Renal cortex interstitium (tissue), 15 donors: ENCODE results near the gene NPEPPS. TPM values are rescaled to one million over a fixed set of nuclear protein-coding genes. Genes with fewer than 3 reads are reported as not detected.
"Not testable (repeated sequence)": the region's sequence is repeated elsewhere in the genome, so short reads cannot be mapped to it uniquely, and the experiment has no call there.

Experiments
- DNase-seq, 11 donors: peaks; one replicate each; pipeline ENCODE4 v3.0.0-alpha.2; 2013; ENCODE audit warnings: low read depth in 9 of 11, low spot score in 4 of 11; ENCODE audit errors: extremely low read depth in 1 of 11
- long read RNA-seq, 16 experiments: transcript quantifications; one replicate each; lab custom pipeline, GENCODE V29; 2026
- polyA plus RNA-seq, 3 donors: library from polyadenylated mRNA; unstranded; fragments of 120-200 nt; gene quantifications; one replicate each; pipeline ENCODE4 v1.2.1, GENCODE V29; 2013; ENCODE audit not compliant: insufficient read length in 3 of 3

The NPEPPS gene, protein sequence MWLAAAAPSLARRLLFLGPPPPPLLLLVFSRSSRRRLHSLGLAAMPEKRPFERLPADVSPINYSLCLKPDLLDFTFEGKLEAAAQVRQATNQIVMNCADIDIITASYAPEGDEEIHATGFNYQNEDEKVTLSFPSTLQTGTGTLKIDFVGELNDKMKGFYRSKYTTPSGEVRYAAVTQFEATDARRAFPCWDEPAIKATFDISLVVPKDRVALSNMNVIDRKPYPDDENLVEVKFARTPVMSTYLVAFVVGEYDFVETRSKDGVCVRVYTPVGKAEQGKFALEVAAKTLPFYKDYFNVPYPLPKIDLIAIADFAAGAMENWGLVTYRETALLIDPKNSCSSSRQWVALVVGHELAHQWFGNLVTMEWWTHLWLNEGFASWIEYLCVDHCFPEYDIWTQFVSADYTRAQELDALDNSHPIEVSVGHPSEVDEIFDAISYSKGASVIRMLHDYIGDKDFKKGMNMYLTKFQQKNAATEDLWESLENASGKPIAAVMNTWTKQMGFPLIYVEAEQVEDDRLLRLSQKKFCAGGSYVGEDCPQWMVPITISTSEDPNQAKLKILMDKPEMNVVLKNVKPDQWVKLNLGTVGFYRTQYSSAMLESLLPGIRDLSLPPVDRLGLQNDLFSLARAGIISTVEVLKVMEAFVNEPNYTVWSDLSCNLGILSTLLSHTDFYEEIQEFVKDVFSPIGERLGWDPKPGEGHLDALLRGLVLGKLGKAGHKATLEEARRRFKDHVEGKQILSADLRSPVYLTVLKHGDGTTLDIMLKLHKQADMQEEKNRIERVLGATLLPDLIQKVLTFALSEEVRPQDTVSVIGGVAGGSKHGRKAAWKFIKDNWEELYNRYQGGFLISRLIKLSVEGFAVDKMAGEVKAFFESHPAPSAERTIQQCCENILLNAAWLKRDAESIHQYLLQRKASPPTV
- 100 to 1,000 TPM; 149 to 190 (median 150) TPM for polyA plus RNA-seq
- long read RNA-seq, donor 1, full-length matches to known transcripts, result 9 of 9 reads
- long read RNA-seq, donor 1, partial matches to known transcripts, result 0 of 9 reads
- long read RNA-seq, donor 1, other reads (novel, unspliced or antisense), result 0 of 9 reads
- long read RNA-seq, donor 2, full-length matches to known transcripts, result 6 of 6 reads
- long read RNA-seq, donor 2, partial matches to known transcripts, result 0 of 6 reads
- long read RNA-seq, donor 2, other reads (novel, unspliced or antisense), result 0 of 6 reads
- long read RNA-seq, donor 3, full-length matches to known transcripts, result 8 of 13 reads
- long read RNA-seq, donor 3, partial matches to known transcripts, result 5 of 13 reads
- long read RNA-seq, donor 3, other reads (novel, unspliced or antisense), result 0 of 13 reads
- long read RNA-seq, donor 4, full-length matches to known transcripts, result 8 of 8 reads
- long read RNA-seq, donor 4, partial matches to known transcripts, result 0 of 8 reads
- long read RNA-seq, donor 4, other reads (novel, unspliced or antisense), result 0 of 8 reads
- long read RNA-seq, donor 5, result 0 reads
- long read RNA-seq, donor 6, full-length matches to known transcripts, result 7 of 7 reads
- long read RNA-seq, donor 6, partial matches to known transcripts, result 0 of 7 reads
- long read RNA-seq, donor 6, other reads (novel, unspliced or antisense), result 0 of 7 reads
- long read RNA-seq, donor 7, full-length matches to known transcripts, result 2 of 2 reads
- long read RNA-seq, donor 7, partial matches to known transcripts, result 0 of 2 reads
- long read RNA-seq, donor 7, other reads (novel, unspliced or antisense), result 0 of 2 reads
- long read RNA-seq, donor 8, result 0 reads
- long read RNA-seq, donor 9, full-length matches to known transcripts, result 6 of 6 reads
- long read RNA-seq, donor 9, partial matches to known transcripts, result 0 of 6 reads
- long read RNA-seq, donor 9, other reads (novel, unspliced or antisense), result 0 of 6 reads
- long read RNA-seq, donor 10, full-length matches to known transcripts, result 10 of 17 reads
- long read RNA-seq, donor 10, partial matches to known transcripts, result 7 of 17 reads
- long read RNA-seq, donor 10, other reads (novel, unspliced or antisense), result 0 of 17 reads
- long read RNA-seq, donor 11, full-length matches to known transcripts, result 13 of 13 reads
- long read RNA-seq, donor 11, partial matches to known transcripts, result 0 of 13 reads
- long read RNA-seq, donor 11, other reads (novel, unspliced or antisense), result 0 of 13 reads
- long read RNA-seq, donor 12, full-length matches to known transcripts, result 1 of 9 reads
- long read RNA-seq, donor 12, partial matches to known transcripts, result 8 of 9 reads
- long read RNA-seq, donor 12, other reads (novel, unspliced or antisense), result 0 of 9 reads
- long read RNA-seq, donor 13, result 0 reads
- long read RNA-seq, donor 14, full-length matches to known transcripts, result 7 of 22 reads
- long read RNA-seq, donor 14, partial matches to known transcripts, result 15 of 22 reads
- long read RNA-seq, donor 14, other reads (novel, unspliced or antisense), result 0 of 22 reads
- long read RNA-seq, donor 15, full-length matches to known transcripts, result 6 of 6 reads
- long read RNA-seq, donor 15, partial matches to known transcripts, result 0 of 6 reads
- long read RNA-seq, donor 15, other reads (novel, unspliced or antisense), result 0 of 6 reads
- long read RNA-seq, donor 16, full-length matches to known transcripts, result 28 of 48 reads
- long read RNA-seq, donor 16, partial matches to known transcripts, result 20 of 48 reads
- long read RNA-seq, donor 16, other reads (novel, unspliced or antisense), result 0 of 48 reads

DNA sequence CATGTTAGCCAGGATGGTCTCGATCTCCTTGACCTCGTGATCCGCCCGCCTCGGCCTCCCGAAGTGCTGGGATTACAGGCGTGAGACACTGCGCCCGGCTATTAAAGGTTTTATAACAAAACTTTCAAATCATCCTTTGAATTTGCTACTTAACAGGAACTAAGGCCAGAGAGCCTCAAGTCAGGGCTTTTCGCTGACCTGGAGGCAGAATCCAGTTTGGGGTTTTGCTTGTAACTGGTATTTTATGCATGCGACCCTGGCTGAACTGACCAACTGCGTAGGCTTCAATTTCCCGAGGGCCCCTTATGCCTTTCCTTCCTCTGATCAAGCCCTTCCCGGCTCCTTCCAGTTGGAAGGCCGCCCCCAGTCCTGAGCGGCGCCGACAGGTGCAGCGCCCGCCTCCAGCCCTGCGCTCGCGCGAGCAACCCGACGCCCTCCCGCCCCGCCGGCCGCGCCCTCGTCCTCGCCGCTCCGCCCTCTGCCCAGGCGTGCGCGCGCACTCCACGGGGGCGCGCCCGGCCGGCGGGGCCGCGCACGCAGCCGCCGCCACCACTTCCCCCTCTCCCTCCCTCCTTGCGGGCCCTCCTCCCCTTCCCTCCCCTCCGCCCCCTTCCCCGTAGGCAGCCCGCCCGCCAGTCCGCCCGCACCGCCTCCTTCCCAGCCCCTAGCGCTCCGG, at the start of gene NPEPPS:
TSS of gene NPEPPS (plus strand) at position 552 of the 676 bp plus-strand sequence. CDS start 193 bp downstream, outside the sequence.
- DNase-seq, result peak; percentile 40 to 77 (median 65)

DNA sequence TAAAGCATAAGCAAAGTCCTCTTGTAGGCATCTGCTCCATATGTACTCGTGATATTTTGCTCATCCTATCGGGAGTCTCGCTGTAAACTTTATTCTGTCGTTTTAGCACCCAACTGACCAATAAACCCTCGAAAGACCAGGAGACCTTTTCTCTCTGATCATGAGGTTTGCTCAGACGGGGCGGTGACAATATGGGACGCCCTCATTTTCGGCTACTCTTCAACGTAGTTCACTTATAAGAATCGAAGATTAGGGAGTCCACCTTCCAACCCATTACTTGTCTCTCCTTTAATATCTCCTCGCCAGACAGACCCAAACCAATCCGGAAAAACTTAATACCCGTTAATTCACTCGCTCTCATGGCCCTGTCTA, 39.1 kb upstream of the NPEPPS start:
- not testable (repeated sequence) for DNase-seq

- not testable (repeated sequence) for DNase-seq
Observed at GRCh38 chr17:47499074-47499473, 31.8 kb upstream of the NPEPPS start.

GRCh38 chr17:47499494-47499893, 31.4 kb upstream of the NPEPPS start:
- DNase-seq, result not testable (repeated sequence)

- not testable (repeated sequence) for DNase-seq
Observed at GRCh38 chr17:47500620-47501019, 30.3 kb upstream of the NPEPPS start.

GRCh38 chr17:47502122-47502731, 28.7 kb upstream of the NPEPPS start:
- peak in 4 of 11 donors; percentile 3 to 22 (median 11) for DNase-seq

DNA sequence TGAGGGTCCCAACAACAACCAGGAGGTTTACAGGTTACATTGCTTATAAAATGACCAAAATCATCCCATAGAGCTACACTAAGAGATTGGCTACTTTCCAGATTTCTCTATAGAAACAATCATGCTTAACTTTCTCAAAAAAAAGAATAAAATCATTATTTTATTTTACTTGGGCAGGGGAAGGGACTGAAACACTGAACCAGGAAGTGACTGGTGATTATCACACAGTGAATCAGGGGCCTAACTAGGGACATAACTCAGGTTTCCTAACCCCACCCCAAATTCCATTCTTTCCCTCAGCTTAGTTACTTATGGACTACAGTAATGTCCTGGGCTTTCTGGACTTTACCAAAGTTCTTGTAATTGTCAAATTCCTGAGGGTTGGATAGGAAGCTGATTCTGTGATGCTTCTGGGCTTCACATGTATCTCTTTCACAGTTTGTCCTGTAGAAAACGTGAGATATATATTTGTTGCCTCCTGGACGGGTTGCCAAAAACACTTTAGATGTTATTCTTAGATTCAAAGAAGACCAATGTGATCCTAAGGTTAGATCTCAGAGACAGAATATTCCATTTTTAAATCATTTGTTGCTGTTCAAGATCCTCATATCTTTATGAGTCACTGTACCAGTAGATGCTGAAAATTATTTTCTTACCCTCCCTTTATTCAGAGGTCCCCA, 28.0 kb upstream of the NPEPPS start:
- not testable (repeated sequence) for DNase-seq

- not testable (repeated sequence) for DNase-seq
Observed at GRCh38 chr17:47511701-47512146, 19.2 kb upstream of the NPEPPS start.

- DNase-seq, result not testable (repeated sequence)
Observed at GRCh38 chr17:47513301-47513700, 17.6 kb upstream of the NPEPPS start.

- DNase-seq, result not testable (repeated sequence)
Observed at GRCh38 chr17:47518880-47519279, 12.0 kb upstream of the NPEPPS start.

DNA sequence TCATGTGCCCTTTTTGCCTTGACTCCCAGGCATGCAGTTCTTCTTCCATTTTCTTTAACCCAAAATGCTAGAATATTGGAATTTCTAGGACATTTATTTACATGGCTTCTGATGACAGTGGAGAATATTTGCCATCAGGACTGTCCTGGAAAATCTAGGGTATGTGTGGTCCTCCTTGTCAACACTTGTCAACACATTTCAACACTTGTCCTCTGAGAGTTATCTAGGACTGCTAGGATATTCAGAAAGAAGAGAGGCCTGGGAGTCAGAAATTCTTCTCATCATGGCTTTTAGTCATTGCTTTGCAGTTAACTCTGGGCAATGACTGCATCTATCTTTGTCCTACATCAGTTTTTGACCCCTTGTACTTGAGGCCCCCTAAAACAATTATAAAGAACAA, 11.5 kb upstream of the NPEPPS start:
- not testable (repeated sequence) for DNase-seq

DNA sequence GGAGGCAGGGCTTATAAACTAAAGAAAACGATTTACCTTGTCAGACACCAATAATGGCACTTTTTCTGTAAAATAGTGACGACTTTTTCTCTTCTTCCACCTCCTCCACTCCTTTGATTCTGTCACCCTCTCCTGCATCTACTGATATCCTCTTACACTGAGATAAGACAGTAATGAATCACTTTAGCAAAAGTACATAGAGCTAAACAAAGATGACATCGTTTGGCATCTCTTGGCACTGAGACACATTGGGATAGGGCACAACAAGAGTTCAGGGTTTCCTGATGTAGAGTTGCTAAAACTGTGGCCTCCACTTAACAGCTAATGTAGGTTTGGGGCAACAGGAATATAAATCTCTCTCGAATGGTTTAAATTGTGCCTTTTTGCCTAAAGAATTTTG, 10.6 kb upstream of the NPEPPS start:
- not testable (repeated sequence) for DNase-seq

DNA sequence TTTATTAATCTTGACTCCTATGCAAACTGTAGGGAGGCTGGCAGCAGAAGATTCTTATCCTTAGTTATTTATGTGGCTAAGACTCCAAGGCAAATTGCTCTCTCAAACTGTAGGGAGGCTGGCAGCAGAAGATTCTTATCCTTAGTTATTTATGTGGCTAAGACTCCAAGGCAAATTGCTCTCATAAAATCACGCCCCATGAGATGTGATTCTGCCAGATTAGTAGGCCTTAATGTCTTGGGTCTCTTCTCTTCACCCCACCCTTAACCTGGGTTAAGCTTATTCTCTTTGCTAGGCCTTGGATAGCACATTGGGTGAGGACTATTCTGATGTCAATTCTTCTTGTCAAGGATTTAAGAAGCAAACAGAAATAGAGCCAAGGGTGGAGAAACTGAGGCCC, 9.5 kb upstream of the NPEPPS start:
- not testable (repeated sequence) for DNase-seq

- DNase-seq, result not testable (repeated sequence)
Observed at GRCh38 chr17:47522341-47522740, 8.6 kb upstream of the NPEPPS start.
